Body of pancreas (tissue), 4 donors: ENCODE data around the gene BRCC3. TPM values are rescaled to one million over a fixed set of nuclear protein-coding genes. Genes with fewer than 3 reads are reported as not detected.
"Not testable (repeated sequence)": the region's sequence is repeated elsewhere in the genome, so short reads cannot be mapped to it uniquely, and the experiment has no call there.

Source experiments
- ATAC-seq: fragments of 150-250 bp; one replicate; pipeline ENCODE4 v1.9.1; 2016
- DNase-seq, 4 donors: peaks; one replicate each; pipeline ENCODE4 v3.0.0-alpha.2; 2019
- H3K27ac ChIP-seq, 4 donors: fragments of 200-600 bp; sonication (generic); 1 replicate in 3 of 4; 2 replicates in 1 of 4; pipeline versions ENCODE4 v1.5.1 to v1.6.1; 2016 to 2019; ENCODE audit warnings: mild to moderate bottlenecking in 1 of 4, mixed read lengths in 1 of 4, moderate library complexity in 1 of 4
- H3K27me3 ChIP-seq, 2 donors: fragments of 200-600 bp; sonication (generic); one replicate each; pipeline ENCODE4 v1.6.0; 2016; ENCODE audit warnings: mild to moderate bottlenecking in 1 of 2
- H3K36me3 ChIP-seq, 2 donors: fragments of 200-600 bp; sonication (generic); replicated peaks in 1 of 2; 2 replicates each; pipeline ENCODE4 v1.5.1; 2016; ENCODE audit warnings: low read depth in 2 of 2; ENCODE audit not compliant: insufficient read depth in 1 of 2
- H3K4me1 ChIP-seq: fragments of 200-600 bp; sonication (generic); one replicate; pipeline ENCODE4 v1.6.0; 2016
- H3K4me3 ChIP-seq, 2 donors: fragments of 200-600 bp; sonication (generic); 1 replicate in 1 of 2; 2 replicates in 1 of 2; pipeline ENCODE4 v1.5.1; 2016 to 2019
- H3K9me3 ChIP-seq, 3 donors: fragments of 200-600 bp; sonication (generic); 1 replicate in 2 of 3; 2 replicates in 1 of 3; pipeline ENCODE4 v1.5.1; 2016
- CTCF ChIP-seq, 7 experiments: fragments of 450-650 bp in 4 of 7; fragments of 200-600 bp in 3 of 7; sonication (generic) in 3 of 7; IDR thresholded peaks; one replicate each; pipeline ENCODE4 v1.5.1; 2016 to 2019; ENCODE audit warnings: antibody characterized with exemption in 7 of 7
- POLR2A ChIP-seq, 3 donors: fragments of 450-650 bp; IDR thresholded peaks; one replicate each; pipeline ENCODE4 v1.6.1; 2016; ENCODE audit warnings: antibody characterized with exemption in 3 of 3, mild to moderate bottlenecking in 2 of 3
- WGBS, 2 donors: methylation state at CpG; one replicate each; pipeline ENCODE4 v1.1.5; 2017; 5-methylcytosine and 5-hydroxymethylcytosine counted together
- intact Hi-C: fragments of 100-400 bp; cut with DNase I; formaldehyde crosslinking; loops from one replicate; pipeline ENCODE4 v1.15.1; 2023
- total RNA-seq, 2 donors: library from RNA; depleted of rRNA; stranded (reverse); fragments of >200 nt; gene quantifications; one replicate each; pipeline ENCODE4 v1.1.0, GENCODE V29; 2016

Gene BRCC3
- total RNA-seq, 2 donors from 2014 or later = 6.3 to 7.5 TPM

DNA sequence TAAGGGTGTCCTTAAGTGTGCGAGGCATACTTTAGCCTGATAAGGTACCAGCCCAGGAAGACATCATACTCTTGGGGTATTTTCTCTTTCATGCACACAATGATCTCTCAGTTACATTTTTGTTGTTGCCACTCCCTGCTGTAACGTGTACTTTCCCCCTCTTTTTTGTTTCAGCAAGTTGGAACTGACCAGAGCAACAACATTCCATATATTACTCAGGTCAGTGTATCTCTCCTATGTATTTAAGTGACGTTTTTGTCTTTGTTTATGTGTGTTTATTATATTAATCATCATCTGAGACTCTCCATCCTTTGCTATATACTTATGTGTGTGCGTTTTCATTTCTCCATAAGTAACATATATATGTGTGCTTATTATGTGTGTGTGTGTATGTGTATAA is 73.6 kb downstream of the BRCC3 start:
- Histone ChIP-seq H3K27ac (no peak overlapping the region), H3K36me3 (no peaks in the 10 kb centered on the region), H3K27me3 (no peaks in the 10 kb centered on the region), H3K4me3 (no peak overlapping the region), H3K4me1 (peaks cover 16% of the 10 kb centered on the region), H3K9me3 (no peaks in the 10 kb centered on the region)
- 72 to 83% methylated on average over 3 to 4 of the region's 4 CpGs for WGBS, 2 donors
- TF ChIP-seq POLR2A (IDR thresholded peaks at IDR 0.05) (no peak), CTCF (IDR thresholded peaks at IDR 0.05) (no peak)
- ATAC-seq (no peak), DNase-seq (no peak)
- intact Hi-C loops = no loop called here

GRCh38 chrX:155147612-155148011 is 76.3 kb downstream of the BRCC3 start:
- 0% methylated on average over 1 of the region's 6 CpGs; no CpG with 5 or more reads in 1 of the 2 donors for WGBS, 2 donors
- H3K9me3 ChIP-seq, H3K4me3 ChIP-seq, H3K27ac ChIP-seq, H3K27me3 ChIP-seq, H3K36me3 ChIP-seq, intact Hi-C loops: not testable (repeated sequence)
- peaks cover 16% of the 10 kb centered on the region for H3K4me1 ChIP-seq
- peak; percentile 83 for ATAC-seq
- DNase-seq = peak in 2 of 4 donors; percentile 4 to 12

- H3K36me3 ChIP-seq, DNase-seq, H3K27ac ChIP-seq, H3K27me3 ChIP-seq, H3K9me3 ChIP-seq, intact Hi-C loops, H3K4me3 ChIP-seq: not testable (repeated sequence)
- ATAC-seq = peak; percentile 12
- no CpG with 5 or more reads among the region's 11 CpGs for WGBS, 2 donors
- peaks cover 16% of the 10 kb centered on the region for H3K4me1 ChIP-seq
Observed at GRCh38 chrX:155148166-155148565, 76.9 kb downstream of the BRCC3 start.

- Histone ChIP-seq H3K4me1 (peaks cover 16% of the 10 kb centered on the region), H3K27ac (no peak overlapping the region), H3K27me3 (no peaks in the 10 kb centered on the region), H3K4me3 (no peak overlapping the region), H3K36me3 (no peaks in the 10 kb centered on the region), H3K9me3 (no peaks in the 10 kb centered on the region)
- intact Hi-C loops = no loop called here
- TF ChIP-seq CTCF (IDR thresholded peaks at IDR 0.05) = peak; percentile 15 to 61 (median 47)
- TF ChIP-seq POLR2A (IDR thresholded peaks at IDR 0.05) = no peak
- WGBS, 2 donors = 38 to 56% methylated on average over 6 to 7 of the region's 7 CpGs
- DNase-seq (peak; percentile 16 to 41 (median 27)), ATAC-seq (no peak)
Observed at GRCh38 chrX:155148724-155149537, 77.6 kb downstream of the BRCC3 start.

- WGBS, 2 donors = 0 to 18% methylated on average over 2 of the region's 2 CpGs
- Histone ChIP-seq H3K27me3 (no peaks in the 10 kb centered on the region), H3K27ac (no peak overlapping the region), H3K36me3 (no peaks in the 10 kb centered on the region), H3K4me3 (no peak overlapping the region), H3K4me1 (no peaks in the 10 kb centered on the region), H3K9me3 (no peaks in the 10 kb centered on the region)
- ATAC-seq = no peak
- TF ChIP-seq POLR2A (IDR thresholded peaks at IDR 0.05) (no peak), CTCF (IDR thresholded peaks at IDR 0.05) (no peak)
- DNase-seq = no peak
- intact Hi-C loops = no loop called here
Observed at GRCh38 chrX:155169881-155170280, 98.6 kb downstream of the BRCC3 start.

Other genes starting within 250 kb of the BRCC3 start
- not detected for gene SMIM9, start 236.8 kb upstream of the BRCC3 start, total RNA-seq
- gene F8A1, start 185.2 kb upstream of the BRCC3 start, total RNA-seq = 10 to 100 TPM; 20.8 to 21.5 TPM
- 1 to 10 TPM; 5.7 to 9.2 TPM for gene F8, start 48.8 kb upstream of the BRCC3 start, total RNA-seq
- gene FUNDC2, start 44.7 kb upstream of the BRCC3 start, total RNA-seq = 10 to 100 TPM; 28.8 to 66.3 TPM
- gene CMC4, start 372 bp upstream of the BRCC3 start, total RNA-seq = 10 to 100 TPM in 1 of 2 donors, 1 to 10 TPM in 1; 8.9 to 20.5 TPM
- gene MTCP1, start 372 bp upstream of the BRCC3 start, total RNA-seq = 1 to 10 TPM; 2.6 to 3.0 TPM
- gene VBP1, start 145.0 kb downstream of the BRCC3 start, total RNA-seq = 10 to 100 TPM; 10.5 to 17.9 TPM
- gene RAB39B, start 193.0 kb downstream of the BRCC3 start, total RNA-seq = 1 to 10 TPM in 1 of 2 donors, not detected in 1; 1.8 TPM